Right lobe of liver (tissue), 4 donors: Measurements from ENCODE around the gene GSKIP.

Source experiments
- CTCF ChIP-seq, 4 donors: fragments of 200-600 bp in 3 of 4; fragments of 450-650 bp in 1 of 4; IDR thresholded peaks; one replicate each; pipeline versions ENCODE4 v1.5.1 to v1.8.0; 2016 to 2022; ENCODE audit warnings: antibody characterized with exemption in 4 of 4, mild to moderate bottlenecking in 2 of 4
- POLR2A ChIP-seq: fragments of 450-650 bp; IDR thresholded peaks from one replicate; pipeline ENCODE4 v1.6.1; 2017; ENCODE audit warnings: antibody characterized with exemption, mild to moderate bottlenecking
- donor health status: DM: no; HTN: no; CAD: no.
- donor health status: DM: no; HTN: no; CAD: no.
- donor health status: DM: no; HTN: yes; CAD: no.

- TF ChIP-seq CTCF (IDR thresholded peaks at IDR 0.05): no peak
- no peak for TF ChIP-seq POLR2A
These were observed 42.7 kb upstream of the GSKIP start for GRCh38 chr14:96320605-96321004.
